Type B pancreatic cell (in vitro differentiated cells): ENCODE results near the gene NXF3. TPM values are rescaled to one million over a fixed set of nuclear protein-coding genes. Genes with fewer than 3 reads are reported as not detected.

ENCODE experiments used
- DNase-seq: peaks from one replicate; pipeline ENCODE4 v3.0.0; 2021; ENCODE audit warnings: mixed read lengths; ENCODE audit not compliant: unreplicated experiment; ENCODE audit errors: extremely low spot score
- H3K27ac Mint-ChIP-seq: 2 replicates; pipeline ENCODE4 v1.8.0; 2021; ENCODE audit warnings: mild to moderate bottlenecking, mixed read lengths
- H3K27me3 Mint-ChIP-seq: 2 replicates; pipeline ENCODE4 v1.8.0; 2021; ENCODE audit warnings: mixed read lengths
- H3K36me3 Mint-ChIP-seq: 2 replicates; pipeline ENCODE4 v1.8.0; 2021; ENCODE audit warnings: mixed read lengths
- H3K4me1 Mint-ChIP-seq: one replicate; pipeline ENCODE4 v1.8.0; 2021; ENCODE audit warnings: mixed read lengths; ENCODE audit not compliant: unreplicated experiment
- H3K4me3 Mint-ChIP-seq: 2 replicates; pipeline ENCODE4 v1.8.0; 2021; ENCODE audit warnings: mild to moderate bottlenecking, mixed read lengths
- H3K9me3 Mint-ChIP-seq: 2 replicates; pipeline ENCODE4 v1.8.0; 2021; ENCODE audit warnings: mixed read lengths
- CTCF ChIP-seq: fragments of 200-600 bp; sonication (generic); conservative IDR thresholded peaks from 2 replicates; pipeline ENCODE4 v1.5.0; 2021; ENCODE audit warnings: antibody characterized with exemption, mild to moderate bottlenecking
- total RNA-seq: library from RNA; stranded (reverse); gene quantifications from 2 replicates; pipeline ENCODE4 v1.2.1, GENCODE V29; 2021; ENCODE audit warnings: low replicate concordance

The NXF3 gene
- total RNA-seq, 1 donor from 2014 or later: 0.27 TPM

GRCh38 chrX:103101299-103102042 lies 8.5 kb upstream of the NXF3 start:
- DNase-seq: no peak
- no peak overlapping the region for H3K4me3 Mint-ChIP-seq
- no peaks in the 10 kb centered on the region for H3K27me3 Mint-ChIP-seq
- TF ChIP-seq CTCF: no peak
- H3K36me3 Mint-ChIP-seq: no peaks in the 10 kb centered on the region
- peaks cover 6% of the 10 kb centered on the region for H3K9me3 Mint-ChIP-seq
- no peak overlapping the region for H3K27ac Mint-ChIP-seq
- no peaks in the 10 kb centered on the region for H3K4me1 Mint-ChIP-seq

- DNase-seq: no peak
- H3K27ac Mint-ChIP-seq: no peak overlapping the region
- H3K4me1 Mint-ChIP-seq: no peaks in the 10 kb centered on the region
- no peak overlapping the region for H3K4me3 Mint-ChIP-seq
- H3K9me3 Mint-ChIP-seq: no peaks in the 10 kb centered on the region
- H3K27me3 Mint-ChIP-seq: no peaks in the 10 kb centered on the region
- H3K36me3 Mint-ChIP-seq: no peaks in the 10 kb centered on the region
- no peak for TF ChIP-seq CTCF
These were observed 7.5 kb upstream of the NXF3 start for GRCh38 chrX:103100484-103100883.

- no peak overlapping the region for H3K4me3 Mint-ChIP-seq
- H3K27me3 Mint-ChIP-seq: no peaks in the 10 kb centered on the region
- TF ChIP-seq CTCF: no peak
- no peak overlapping the region for H3K27ac Mint-ChIP-seq
- H3K9me3 Mint-ChIP-seq: no peaks in the 10 kb centered on the region
- DNase-seq: no peak
- no peaks in the 10 kb centered on the region for H3K4me1 Mint-ChIP-seq
- no peaks in the 10 kb centered on the region for H3K36me3 Mint-ChIP-seq
These were observed 6.7 kb upstream of the NXF3 start for GRCh38 chrX:103099691-103100090.

GRCh38 chrX:103098488-103098887 lies 5.5 kb upstream of the NXF3 start:
- Mint-ChIP-seq H3K4me3 (no peak overlapping the region), H3K36me3 (no peaks in the 10 kb centered on the region), H3K27ac (no peak overlapping the region), H3K4me1 (no peaks in the 10 kb centered on the region), H3K9me3 (no peaks in the 10 kb centered on the region), H3K27me3 (no peaks in the 10 kb centered on the region)
- DNase-seq: no peak
- no peak for TF ChIP-seq CTCF

- no peak for TF ChIP-seq CTCF
- Mint-ChIP-seq H3K4me3 (no peak overlapping the region), H3K27ac (no peak overlapping the region), H3K4me1 (no peaks in the 10 kb centered on the region), H3K9me3 (peaks cover 4% of the 10 kb centered on the region), H3K36me3 (no peaks in the 10 kb centered on the region), H3K27me3 (peaks cover 2% of the 10 kb centered on the region)
- no peak for DNase-seq
These were observed 11.9 kb downstream of the NXF3 start for GRCh38 chrX:103081051-103081450.
